IPS-NIHi7 (cell line): ENCODE measurements around the gene HMX3.

Source experiments
- DNase-seq: peaks from one replicate; pipeline ENCODE4 v3.0.0; 2012; ENCODE audit warnings: mixed read lengths; ENCODE audit errors: extremely low spot score

The HMX3 gene

DNA sequence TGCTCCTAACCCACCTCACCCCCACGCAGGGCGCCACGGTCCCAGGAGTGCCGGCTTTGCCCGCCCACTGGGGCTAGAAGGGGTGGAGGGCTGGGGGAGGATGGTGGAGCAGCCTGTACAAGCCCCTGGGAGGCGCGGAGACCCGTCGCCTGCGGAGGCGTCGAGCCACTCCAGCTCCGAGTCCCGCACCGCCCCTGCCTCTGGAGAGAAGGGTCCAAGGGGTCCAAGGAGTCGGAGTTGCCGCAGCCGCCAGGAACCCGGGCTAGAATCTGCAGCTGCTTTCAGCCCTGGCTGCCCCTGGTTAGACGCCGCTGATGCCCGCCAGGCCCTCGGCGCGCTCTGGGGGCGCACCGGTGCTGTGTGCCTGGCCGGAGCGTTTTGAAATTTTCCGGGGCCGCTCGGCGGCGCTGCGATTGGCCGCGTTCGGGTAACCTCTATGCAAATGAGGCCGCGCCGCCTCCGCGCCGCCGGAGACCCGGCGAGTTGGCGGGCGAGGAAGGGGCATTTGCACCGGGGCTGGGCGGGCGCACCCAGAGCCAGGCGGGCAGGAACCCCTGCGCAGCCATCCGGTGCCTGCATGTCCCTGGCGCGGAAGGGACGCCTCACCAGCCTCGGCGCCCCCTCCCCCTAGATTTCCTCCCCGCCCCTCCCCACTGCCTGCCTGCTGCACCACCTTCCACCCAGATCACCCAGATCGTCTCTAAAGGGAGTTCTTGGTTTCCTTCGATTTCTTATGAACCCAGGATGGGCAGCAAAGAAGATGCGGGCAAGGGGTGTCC is 12.1 kb downstream of the HMX3 start, which contains the start of gene HMX2:
HMX2 (plus strand) TSS at position 502 of the 779 bp plus-strand sequence; CDS start at position 745, 243 bp downstream.
- no peak for DNase-seq

GRCh38 chr10:123148414-123149161 is 12.8 kb downstream of the HMX3 start:
- DNase-seq, result no peak

- DNase-seq, result no peak
These were observed 13.4 kb downstream of the HMX3 start for GRCh38 chr10:123149162-123149567.

GRCh38 chr10:123149568-123150270 is 13.9 kb downstream of the HMX3 start:
- no peak for DNase-seq

DNA sequence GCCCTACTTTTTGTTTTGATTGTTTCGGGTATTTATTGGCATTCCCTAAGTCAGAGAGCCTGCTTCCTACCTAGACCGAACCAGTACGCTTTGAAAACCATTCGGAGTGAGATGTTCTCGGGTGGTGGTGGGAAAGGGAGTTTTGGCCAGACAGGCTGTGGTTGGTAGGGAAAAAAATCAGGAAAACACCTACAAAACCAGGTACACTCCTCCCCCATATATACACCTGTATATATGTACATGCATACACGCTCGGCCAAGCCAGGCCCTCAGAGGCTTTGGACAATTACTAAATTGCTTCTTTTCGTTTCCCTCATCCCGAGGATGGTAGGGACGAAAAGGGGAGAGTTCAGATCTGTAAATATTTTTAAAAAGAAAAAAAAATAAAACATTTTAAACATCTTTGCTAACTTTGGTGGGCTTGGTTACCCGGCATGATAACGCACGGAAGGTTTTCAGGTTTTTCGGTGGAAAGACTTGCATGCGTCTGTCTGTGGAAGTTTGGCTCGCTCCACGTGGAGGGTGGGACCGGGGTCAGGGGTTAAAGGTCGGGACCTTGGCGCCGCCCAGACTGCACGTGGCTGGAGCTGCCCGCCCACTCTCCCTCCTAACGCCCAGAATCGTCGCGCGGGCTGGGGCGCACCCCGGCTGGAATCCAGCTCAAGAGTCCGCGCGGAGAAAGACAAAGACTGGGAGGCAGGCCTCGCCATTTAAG is 14.7 kb downstream of the HMX3 start:
- no peak for DNase-seq

GRCh38 chr10:123150986-123151736 is 15.4 kb downstream of the HMX3 start:
- no peak for DNase-seq

- DNase-seq, result no peak
These were observed 16.0 kb downstream of the HMX3 start for GRCh38 chr10:123151737-123152135.

DNA sequence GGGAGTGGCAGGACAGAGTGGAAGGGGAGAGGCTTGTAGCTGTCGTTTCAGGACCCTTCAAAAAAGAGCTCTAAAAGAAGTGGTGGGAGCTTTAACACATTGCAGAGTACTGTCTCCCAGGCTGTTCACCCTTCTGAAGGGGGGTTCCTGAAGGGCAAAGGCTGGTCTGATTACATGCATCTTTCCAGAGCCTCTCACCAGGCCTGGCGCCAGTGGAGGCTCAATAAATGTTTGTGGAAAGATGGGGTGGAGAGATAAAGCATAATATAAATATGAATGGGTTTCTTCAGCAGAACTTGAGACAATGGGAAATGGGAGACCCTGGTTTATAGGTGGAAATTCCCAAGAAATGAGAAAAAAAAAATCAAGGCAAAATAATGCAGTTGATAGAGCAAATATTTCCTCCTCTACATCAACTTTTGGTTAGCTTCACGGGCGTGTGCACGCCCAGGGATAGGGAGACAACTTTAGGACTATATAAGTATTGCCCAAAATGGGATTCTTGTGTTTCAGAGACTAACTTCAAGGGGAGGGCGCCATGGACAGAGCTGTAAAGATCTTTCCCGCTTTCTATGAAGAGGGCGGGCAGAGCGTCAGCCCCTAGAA is 17.8 kb downstream of the HMX3 start:
- DNase-seq, result no peak

GRCh38 chr10:123154092-123154710 is 18.4 kb downstream of the HMX3 start, which contains the start of gene BUB3:
Gene BUB3, plus strand, starts transcription at chr10:123154402. Its CDS starts 516 bp downstream, at chr10:123154918.
- DNase-seq, result peak; percentile 97

- DNase-seq, result peak; percentile 79
These were observed 19.1 kb downstream of the HMX3 start for GRCh38 chr10:123154711-123155505.

- no peak for DNase-seq
These were observed 20.3 kb downstream of the HMX3 start for GRCh38 chr10:123156078-123156477.

DNA sequence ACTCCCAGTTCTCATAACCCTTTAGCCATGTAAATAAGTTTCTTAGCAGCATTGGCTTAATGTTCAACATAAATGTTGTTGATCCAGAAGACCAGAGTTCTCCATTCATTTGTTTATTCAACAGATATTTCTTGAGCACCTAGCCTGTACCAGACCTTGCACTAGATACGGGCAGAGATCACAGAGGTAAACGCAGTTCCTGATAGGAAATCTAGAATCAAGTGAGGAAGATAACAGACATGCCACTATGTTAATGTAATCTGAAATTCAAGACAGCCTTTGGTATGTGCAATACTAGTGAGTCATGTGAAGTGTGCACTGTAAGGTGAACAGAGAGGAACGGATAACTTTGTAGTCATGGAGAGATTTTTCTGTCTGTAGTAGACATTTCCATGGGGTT is 21.4 kb downstream of the HMX3 start:
- DNase-seq, result no peak

DNA sequence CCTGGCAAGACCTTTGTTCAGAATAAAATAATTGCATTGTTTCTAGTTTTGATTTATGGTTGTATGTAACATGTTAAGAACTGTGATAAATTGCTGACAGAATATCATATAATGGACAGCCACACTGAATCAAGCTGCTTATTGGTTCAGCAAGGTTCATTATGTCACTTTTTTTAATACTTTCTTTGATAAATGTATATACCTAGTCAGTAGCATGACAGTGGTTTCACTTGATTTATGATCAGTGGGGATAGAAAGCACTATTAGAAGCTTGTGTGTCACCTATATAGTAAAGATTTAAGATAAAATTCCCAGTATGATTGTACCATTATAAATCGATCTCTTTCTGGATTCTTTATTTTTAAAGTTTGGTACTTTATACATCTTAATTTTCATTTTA is 22.9 kb downstream of the HMX3 start:
- no peak for DNase-seq

GRCh38 chr10:123160311-123160980 is 24.7 kb downstream of the HMX3 start:
- no peak for DNase-seq

GRCh38 chr10:123164319-123164718 is 28.5 kb downstream of the HMX3 start:
- no peak for DNase-seq

GRCh38 chr10:123165445-123166072 is 29.8 kb downstream of the HMX3 start:
- no peak for DNase-seq

- DNase-seq, result no peak
These were observed 30.8 kb downstream of the HMX3 start for GRCh38 chr10:123166618-123167017.

DNA sequence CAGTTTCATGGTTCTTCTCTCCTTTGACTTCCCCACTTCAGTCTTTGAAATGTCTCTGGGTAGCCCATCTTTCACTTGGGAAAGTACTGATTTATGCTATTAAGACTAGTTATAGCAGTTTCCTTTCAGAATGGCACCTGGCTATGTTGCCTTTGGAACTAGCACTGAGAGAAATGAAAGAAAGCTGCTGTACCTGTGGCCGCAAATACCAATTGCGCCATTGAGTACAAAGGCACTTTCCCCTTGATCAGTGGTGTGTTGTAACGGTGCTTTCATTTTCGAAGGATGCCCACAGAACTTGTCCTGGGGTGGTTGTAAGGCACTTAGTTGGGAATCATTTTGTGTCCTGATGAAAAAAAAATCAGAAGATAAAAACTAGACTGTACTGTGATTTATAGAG is 35.2 kb downstream of the HMX3 start:
- no peak for DNase-seq
